Fibroblast of skin of left biceps (primary cell): ENCODE data around the gene NTM.
"Not testable (repeated sequence)": the region's sequence is repeated elsewhere in the genome, so short reads cannot be mapped to it uniquely, and the experiment has no call there.

ENCODE experiments used
- DNase-seq, 2 experiments: peaks; one replicate each; pipeline ENCODE4 v3.0.0-alpha.2; 2013; ENCODE audit warnings: low read depth in 2 of 2

Gene NTM

DNA sequence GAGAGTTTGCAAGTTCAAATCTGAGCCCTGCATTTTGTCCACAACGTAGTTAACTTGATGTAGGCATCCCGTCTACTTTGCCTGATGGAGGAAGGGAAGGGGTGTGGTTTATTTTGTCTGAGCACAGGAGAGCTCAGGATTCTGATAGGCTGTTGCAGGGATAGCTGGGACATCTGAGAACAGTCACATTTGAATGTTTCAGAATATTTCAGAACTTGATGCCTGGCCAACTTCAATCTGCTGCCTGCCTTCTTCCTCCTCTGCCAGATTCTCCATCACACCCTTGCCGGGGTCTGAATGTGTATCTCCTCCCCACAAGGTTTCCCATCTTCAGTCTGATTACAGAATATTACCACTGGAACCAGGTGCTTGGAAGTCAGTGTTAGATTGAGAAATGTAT is 51.6 kb downstream of the NTM start:
- DNase-seq = no peak

DNA sequence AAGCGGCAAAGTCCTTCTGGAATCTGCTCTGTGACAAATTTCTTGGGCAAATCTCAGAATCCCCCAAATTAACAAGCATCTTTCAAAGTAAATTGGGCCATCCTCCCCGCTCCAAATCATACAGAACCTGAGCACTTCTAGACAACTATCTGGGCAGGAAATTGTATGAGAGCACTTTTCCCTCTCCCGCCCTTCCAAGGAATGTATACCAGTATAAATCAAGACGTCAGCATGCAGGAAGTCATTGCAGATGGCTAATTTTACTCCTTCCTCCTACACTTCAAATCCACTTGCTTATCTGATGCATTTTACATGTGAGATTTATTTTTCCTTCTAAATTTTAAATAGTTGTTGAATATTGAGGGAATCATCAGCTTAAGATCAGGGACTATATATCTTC is 52.1 kb downstream of the NTM start:
- no peak for DNase-seq

DNA sequence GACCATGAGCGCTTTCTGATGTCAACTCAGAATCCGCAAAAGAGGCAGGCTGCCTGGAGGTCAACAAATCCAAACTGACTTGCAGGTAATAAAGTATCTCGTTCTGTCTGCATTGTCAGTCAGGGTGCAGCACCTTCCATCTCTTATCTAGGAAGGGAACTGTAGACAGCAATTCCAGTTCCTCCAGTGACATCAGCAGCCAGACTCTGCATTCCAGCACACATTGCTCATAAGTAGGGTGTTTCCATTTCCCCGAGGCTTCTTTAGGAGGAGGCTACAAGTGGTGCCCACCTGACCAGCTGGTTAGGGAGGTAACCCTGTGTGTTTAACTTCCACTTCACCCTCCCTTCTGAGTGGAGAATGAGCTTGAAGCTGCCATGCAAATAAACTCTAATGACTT is 53.3 kb downstream of the NTM start:
- DNase-seq = no peak

DNA sequence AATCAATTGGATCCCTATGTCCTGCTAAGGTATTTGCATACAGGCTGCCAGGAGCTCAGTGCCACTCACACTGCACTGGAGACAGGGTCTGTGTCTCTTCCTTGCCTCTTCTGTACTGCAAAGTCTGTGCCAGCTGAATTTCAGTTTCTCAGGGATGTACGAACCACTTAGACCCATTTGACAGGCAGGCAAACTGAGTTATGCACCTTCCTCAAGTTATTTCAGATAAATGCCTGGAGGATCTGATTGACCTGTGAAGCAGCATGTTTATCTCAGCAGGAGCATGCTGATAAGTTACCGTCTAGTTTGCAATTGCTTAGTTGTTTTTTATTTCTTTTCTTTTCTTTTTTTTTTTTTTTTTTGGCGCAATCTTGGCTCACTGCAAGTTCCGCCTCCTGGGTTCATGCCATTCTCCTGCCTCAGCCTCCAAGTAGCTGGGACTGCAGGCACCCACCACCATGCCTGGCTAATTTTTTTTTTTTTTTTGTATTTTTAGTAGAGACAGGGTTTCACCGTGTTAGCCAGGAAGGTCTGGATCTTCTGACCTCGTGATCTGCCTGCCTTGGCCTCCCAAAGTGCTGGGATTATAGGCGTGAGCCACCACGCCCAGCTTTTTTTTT is 54.0 kb downstream of the NTM start:
- DNase-seq = not testable (repeated sequence)

DNA sequence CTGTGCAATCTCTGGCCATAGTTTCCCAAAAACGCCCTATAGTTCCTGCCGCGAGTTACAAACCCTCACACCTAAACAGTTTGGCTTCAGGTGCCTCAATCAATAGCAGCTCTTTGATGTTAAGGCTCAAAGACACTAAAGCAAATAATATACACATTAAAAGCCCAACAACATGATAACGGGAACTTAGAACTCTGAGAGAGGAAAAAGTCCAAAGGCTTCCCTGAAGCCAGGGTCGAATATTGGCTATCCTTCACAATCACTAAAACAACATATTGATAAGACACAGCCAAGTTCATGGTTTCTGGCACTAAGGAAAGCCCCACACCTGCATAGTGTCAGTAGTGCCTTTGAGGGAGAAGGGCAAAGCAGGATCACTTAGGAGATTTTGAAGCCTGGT is 54.9 kb downstream of the NTM start:
- DNase-seq = no peak

DNA sequence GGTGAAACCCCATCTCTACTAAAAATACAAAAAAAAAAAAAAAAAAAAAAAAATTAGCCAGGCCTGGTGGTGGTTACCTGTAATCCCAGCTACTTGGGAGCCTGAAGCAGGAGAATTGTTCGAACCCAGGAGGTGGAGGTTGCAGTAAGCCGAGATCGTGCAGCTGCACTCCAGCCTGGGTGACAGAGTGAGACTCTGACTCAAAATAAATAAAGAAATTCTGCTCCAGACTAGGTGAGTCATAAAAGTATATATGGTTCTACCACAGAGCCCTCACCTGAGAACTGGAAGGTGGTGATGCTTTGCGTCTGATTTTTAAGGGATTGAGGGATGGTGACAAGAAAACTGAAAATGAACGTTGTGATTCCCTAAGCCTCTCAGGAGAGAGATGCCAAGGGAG is 58.4 kb downstream of the NTM start:
- no peak for DNase-seq

DNA sequence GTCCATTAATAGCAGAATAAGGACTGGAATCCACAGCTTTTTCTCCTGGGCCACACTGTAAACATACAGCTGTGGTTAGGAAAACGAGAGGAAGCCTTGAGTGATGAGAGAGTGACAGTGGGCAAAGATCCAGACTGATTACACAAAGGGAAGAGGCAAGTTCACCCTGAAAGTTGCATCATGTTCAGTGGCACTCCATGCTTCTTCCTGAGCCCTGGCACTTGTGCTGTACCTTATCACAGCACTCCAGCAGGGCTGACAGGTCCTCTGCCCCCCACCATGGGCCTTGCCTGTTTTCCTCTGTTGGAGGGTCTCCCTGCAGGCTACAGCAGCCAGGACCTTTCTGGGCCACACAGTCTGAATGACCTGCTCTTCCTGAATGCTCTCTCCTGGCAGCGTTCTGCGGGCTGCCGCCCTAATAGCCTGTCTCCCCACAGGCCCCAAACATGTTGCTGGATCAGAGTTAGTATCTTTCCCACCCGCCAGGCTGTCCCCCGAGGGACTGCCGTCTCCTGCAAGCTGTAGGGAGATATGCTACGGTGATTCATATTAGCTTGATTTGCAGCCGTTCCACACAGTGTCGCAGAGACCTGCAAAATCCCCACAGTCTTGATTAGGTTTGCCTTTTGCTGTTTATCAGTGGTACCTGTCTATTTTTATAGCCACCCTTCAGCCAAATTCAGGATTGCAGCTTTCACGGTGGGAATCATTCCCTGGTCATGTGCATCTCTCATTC is 60.2 kb downstream of the NTM start:
- DNase-seq = peak in 1 of 2 experiments; percentile 24

DNA sequence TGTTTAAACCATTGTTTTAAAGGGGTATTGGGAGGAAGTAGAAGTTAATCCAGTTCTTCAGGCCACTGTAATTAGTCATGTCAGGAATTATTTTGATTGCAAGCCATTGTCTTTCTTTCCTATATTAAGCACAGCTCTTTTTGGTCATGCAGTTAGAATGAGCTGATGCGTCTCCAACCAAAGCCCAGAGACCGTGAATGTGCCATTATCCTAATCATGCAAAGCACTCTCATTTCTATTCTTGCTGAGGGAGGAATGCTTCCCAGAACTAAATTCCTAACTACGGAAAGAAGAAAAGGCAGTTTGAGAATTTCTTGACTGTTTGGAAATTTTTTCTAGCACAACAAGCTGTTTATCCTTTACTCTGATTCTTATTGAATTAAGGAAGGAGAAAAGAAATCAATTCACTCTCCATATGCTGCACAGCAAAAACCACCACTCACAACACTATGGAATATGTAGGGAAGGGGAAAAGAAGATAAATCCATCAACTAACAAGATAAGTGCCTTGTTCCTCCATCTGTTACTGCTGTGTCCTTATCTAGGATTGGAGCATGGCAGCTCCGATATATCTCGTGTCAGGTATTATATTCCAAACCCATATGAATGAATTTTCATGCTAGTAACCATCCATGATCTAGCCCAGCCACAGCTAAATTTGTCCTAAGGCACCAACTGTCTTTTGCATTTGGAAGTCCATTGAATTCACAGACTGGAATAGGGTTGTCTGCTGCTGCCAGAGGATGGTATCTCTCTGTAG is 70.8 kb downstream of the NTM start:
- no peak for DNase-seq

DNA sequence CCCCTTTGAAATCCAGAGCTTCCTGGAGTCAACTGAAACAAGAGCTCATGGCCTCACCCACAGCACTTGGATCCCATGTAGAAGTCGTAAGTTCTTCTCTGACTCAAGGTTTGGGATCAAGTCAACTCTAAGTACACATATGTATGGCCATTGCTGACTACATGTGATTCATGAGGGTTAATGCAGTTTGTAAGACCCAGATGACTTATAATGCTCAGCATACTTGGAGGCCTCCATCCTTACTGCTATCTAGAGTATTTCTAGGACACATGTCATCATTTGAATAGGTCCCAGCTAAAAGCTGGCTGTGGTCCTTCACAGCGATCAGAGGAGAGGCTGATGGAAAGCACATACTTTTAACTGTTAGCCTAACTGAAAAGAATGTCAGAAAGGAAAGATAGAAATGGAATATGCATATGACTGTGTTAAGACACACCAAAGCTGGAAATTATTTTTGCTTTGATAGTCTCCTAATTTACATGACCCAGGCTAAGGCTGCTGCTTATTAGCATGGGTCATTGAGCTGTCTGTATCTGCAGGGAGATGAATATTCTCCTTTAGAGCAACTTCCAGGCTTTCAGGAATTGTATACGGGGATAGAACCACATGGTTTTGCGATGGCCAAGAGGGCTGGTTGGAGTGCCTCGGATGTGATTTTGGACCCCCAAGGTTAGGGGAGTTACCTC is 76.3 kb downstream of the NTM start:
- no peak for DNase-seq

DNA sequence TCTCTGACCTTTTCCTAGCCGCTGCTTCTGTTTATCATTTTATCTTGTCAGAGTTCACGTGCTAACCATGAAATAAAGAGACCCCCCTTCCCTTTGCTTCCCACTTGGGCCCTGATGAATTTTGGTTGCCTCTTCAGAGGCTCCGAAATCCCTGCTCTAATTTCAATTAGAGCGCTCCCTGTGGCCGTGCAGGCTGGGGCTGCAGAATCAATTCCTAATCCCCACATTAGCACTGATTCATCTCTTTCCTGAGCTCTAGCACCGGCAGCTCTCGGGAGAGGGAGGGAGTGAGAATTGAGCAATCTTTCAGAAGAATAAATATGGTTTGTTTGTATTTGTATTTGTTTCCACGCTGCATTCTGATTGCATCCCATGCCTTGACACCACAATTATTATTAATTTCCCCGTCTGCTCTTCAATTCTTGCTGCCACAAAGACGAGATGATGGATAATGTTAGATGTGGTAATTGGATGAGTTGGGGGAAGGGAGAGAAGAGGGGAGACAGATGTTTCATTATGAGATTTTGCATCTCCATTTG is 76.9 kb downstream of the NTM start:
- no peak for DNase-seq

DNA sequence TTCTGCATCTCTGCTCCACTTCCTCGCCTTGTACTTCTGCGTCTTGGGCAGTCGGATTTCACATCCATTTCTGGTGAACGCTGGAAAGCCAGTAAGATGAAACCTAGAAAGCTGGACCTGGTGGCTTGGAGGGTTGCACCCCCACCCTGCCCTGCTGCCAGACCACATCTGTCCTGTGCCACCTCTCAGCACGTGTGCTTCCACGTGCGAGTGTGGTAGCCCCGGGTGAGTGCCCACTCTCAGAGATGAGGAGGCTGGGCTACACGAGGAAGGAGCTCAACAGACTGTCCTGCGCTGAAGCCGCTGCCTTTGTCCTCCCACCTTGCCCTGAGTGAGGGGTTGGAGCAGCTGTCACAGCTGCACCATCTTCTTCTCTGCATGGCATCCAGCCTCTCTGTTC is 77.5 kb downstream of the NTM start:
- no peak for DNase-seq

DNA sequence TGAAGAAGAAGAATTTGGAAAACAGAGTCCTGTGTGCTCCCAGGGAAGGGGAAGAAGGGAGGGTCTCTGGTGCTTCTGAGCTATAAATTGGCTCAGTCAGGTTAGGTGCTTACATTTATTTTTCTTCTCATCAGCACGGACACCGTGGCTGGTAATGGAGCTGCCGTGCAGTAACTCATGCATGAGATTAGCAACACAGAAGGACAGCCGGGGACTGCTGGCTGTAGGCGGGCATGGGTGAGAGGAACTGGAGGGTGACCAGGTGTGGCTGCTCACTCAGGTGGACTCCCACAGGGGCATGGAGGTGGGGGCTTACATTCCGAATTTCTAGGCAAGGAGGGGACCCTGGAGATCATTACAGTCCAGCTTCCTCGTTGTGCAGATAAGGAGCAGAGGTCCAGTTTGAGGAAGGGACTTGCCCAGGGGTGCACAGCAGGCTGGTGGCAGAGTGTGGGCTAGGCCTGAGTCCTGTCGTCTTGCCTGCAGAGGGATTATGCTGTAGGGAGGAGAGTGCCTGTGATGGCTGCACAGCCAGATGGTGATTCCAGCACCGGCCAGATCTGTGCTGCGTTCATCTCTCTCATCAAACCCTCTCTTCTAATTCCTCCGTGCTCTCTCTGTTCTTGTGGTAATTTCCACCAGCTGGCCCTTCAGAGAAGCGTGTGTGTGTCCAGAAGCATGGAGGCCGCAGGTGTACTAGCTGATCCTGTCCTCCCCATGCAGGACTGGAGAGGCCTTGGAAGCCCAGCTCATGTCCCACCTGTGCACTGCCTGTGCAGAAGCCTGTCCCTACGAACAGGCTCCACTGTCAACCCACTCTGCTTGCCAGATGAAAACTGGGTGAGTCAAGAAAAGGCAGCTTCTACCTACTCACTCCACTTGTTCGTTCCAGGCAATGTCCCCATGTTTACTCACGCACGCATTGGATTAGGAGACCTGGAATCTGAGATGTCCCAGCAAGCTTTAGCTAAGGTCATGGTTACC is 78.9 kb downstream of the NTM start:
- no peak for DNase-seq

DNA sequence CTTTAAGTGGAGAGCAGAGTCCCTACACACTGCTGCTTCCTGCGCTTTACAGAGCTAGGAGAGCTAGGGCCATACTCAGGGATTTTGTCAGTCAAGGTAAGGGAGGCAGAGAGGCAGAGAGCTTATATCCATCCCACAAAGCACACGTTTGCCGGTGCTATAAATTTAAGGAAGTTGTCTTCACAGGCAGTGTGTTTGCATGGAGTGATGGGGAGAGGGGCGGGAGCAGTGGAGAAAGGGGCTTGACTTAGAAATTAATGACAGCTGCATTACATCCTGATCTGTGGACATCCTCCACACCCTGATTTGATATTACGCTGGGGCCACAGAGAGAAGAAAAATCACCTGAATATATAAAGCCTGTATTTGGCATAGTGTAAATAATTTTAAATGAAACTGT is 84.1 kb downstream of the NTM start:
- DNase-seq = no peak

DNA sequence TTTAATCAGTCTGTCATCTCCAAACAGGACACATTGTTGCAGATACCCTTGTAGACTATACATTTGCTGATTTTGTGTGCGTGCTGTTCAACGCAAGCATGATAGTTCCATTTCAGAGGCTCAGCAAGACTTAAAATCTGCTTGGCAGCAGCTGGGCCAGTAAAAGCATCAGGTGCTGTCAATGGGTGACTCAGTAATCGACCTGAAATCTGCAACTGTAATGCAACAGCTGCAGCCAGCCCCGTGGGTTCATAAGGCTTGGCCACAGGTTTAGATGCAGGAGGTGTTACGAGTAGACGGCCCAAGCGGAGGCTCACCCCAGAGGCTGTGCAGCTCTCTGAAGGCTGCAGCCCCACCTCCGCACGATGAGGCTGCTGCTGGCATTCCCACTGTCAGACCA is 84.6 kb downstream of the NTM start:
- DNase-seq = no peak

DNA sequence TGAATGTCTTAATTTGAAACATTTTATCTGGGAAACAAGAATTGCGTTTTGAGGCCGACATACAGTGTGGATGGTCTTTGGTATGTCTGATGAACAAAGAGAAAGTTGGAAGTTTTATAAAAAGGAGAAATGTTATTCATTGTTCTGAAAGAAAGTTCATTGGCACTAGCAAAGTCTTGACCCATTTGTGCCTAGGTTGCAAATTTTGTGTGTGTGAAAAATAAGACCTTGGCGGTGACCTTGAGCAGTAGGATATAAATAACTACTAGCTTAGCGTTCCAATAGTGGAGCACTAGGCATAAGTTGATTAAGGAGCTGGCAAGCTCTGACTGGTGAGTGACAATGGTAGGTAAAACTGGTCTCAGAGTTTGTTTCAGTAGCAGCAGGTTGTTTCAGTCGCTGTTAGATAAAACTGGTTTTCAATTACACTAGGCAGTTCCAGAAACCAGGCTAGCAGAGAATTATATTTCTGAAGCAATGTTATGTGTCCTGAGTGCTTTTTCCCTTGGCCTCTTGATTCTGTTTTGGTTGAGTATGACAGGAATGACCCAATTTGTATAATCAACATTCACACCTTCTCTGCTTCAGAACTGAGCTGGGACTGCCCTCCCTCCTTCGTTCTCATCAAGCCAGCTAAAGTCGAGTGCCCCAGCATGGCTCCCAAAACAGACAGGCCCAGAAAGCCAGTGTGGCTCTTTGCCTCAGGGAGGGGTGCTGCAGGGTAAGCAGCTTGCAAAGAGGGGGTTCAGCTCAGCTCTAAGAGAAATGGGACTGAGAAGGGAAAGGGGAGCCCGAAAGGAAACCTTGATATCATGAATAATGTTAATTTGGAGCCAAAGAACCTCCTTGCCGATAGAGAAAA is 85.7 kb downstream of the NTM start:
- DNase-seq = no peak

DNA sequence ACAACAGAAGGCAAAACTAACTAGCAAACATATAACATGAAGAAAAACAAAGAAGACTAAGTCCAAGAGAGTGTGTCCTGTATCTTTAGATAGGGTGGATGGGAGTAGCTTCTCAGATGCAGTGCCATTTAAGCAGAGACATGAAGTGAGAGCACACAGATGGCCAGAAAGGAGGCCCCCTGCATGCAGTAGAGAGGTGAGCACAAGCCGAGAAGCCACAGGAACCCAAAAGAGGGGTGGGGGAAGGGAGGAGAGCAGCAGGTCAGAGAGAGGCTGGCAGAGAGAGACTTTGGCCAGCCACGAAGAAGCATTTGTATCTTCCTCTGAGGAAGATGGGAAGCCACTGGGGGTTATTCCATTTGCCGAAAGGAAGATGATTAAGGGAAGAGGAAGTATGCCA is 86.7 kb downstream of the NTM start:
- no peak for DNase-seq

DNA sequence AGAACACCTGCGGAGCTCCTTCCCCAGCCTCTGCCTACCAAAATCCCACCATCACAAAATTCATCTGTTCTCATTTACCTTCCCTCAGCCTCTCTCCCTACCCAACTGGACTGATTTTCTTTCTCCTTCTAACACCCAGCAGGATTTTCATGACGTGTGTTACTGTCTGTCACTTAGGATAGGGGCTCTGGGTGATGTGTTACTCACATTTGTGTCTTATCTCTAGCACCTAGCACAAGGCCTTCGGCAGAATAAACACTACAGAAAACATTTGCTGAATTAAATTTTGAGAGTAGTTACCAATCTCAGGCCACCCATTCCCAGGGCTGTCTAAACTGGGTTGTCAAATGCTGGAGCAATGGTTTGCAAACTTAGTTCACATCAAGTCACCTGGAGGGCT is 88.0 kb downstream of the NTM start:
- DNase-seq = no peak

DNA sequence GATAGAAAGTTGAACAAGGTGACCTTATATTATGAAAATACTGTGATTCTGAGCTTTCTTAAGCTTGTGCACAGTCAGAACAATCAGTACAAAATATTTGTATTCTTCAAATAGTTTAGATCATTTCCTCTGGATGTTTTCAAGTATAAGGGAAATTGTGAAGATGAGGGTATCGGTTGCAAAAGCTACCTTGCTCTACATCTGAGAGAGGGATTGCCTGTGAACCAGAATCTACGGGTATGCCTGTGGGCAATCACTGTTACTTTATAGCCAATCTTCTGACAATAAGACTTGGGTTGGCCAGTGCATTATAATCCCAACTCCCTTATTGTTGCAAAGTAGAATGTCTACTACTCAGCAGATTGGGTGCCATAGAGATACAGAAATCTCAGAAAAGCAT is 90.5 kb downstream of the NTM start:
- DNase-seq = no peak

DNA sequence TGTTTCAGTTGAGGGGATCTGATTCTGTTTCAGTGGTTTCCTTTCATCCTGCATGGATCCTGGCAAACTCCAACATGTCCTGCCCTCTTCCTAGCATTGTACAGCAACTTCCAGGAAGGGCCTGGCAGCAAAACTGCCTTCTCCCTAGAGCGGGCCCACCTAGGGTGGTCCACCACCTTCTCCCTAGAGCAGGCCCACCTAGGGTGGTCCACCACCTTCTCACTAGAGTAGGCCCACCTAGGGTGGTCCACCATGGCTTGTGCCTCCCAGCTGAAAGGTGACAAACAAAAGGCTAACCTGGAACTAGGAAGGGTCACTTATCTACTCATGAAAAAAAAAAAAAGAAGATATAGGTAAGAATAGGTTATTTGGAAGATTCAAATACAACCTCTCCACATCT is 92.2 kb downstream of the NTM start:
- DNase-seq = no peak

DNA sequence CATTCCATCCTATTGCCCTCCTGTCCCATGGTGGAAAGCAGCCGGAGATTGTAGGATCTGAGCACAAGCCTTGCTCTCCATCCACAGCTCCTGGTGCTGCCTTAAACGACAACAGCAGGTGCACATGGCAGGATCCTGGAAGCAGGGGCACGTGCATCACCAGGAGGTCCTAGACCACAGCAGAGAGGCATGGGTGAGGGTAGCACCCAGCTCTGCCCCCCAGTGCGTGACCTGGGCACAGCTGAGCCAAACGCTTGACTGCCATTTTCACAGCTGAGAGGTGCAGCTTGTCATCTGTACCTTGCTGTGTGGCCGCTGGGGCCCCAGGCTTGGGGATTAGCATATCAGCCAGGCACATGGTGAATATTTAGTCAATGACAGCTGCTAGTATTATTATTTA is 92.7 kb downstream of the NTM start:
- no peak for DNase-seq
